Measurements from ENCODE around the gene TERB1. TPM values are rescaled to one million over a fixed set of nuclear protein-coding genes. Genes with fewer than 3 reads are reported as not detected.

Gene TERB1
- total RNA-seq, 1 donor: 0.42 TPM

GRCh38 chr16:66741950-66742808 is 59.2 kb downstream of the TERB1 start:
- H3K9me3 ChIP-seq (ENCODE audit: low read depth, low read length): no peaks in the 10 kb centered on the region
- H3K4me1 ChIP-seq (ENCODE audit: insufficient read depth, low read length): peaks cover 70% of the 10 kb centered on the region
- H3K4me3 ChIP-seq (ENCODE audit: low read length): no peak overlapping the region
- no peaks in the 10 kb centered on the region for H3K27me3 ChIP-seq (ENCODE audit: insufficient read depth, low read length)

GRCh38 chr16:66741169-66741900 is 60.0 kb downstream of the TERB1 start:
- Histone ChIP-seq H3K4me1 (ENCODE audit: insufficient read depth, low read length) (peaks cover 62% of the 10 kb centered on the region), H3K27me3 (ENCODE audit: insufficient read depth, low read length) (no peaks in the 10 kb centered on the region), H3K9me3 (ENCODE audit: low read depth, low read length) (no peaks in the 10 kb centered on the region), H3K4me3 (ENCODE audit: low read length) (no peak overlapping the region)

- Histone ChIP-seq H3K9me3 (ENCODE audit: low read depth, low read length) (no peaks in the 10 kb centered on the region), H3K4me3 (ENCODE audit: low read length) (no peak overlapping the region), H3K27me3 (ENCODE audit: insufficient read depth, low read length) (no peaks in the 10 kb centered on the region), H3K4me1 (ENCODE audit: insufficient read depth, low read length) (peaks cover 54% of the 10 kb centered on the region)
Measured at GRCh38 chr16:66740533-66740932, 60.9 kb downstream of the TERB1 start.

- H3K9me3 ChIP-seq (ENCODE audit: low read depth, low read length): no peaks in the 10 kb centered on the region
- no peak overlapping the region for H3K4me3 ChIP-seq (ENCODE audit: low read length)
- H3K27me3 ChIP-seq (ENCODE audit: insufficient read depth, low read length): no peaks in the 10 kb centered on the region
- H3K4me1 ChIP-seq (ENCODE audit: insufficient read depth, low read length): peaks cover 48% of the 10 kb centered on the region
Measured at GRCh38 chr16:66740010-66740409, 61.4 kb downstream of the TERB1 start.

- Histone ChIP-seq H3K4me1 (ENCODE audit: insufficient read depth, low read length) (peaks cover 21% of the 10 kb centered on the region), H3K4me3 (ENCODE audit: low read length) (no peak overlapping the region), H3K9me3 (ENCODE audit: low read depth, low read length) (no peaks in the 10 kb centered on the region), H3K27me3 (ENCODE audit: insufficient read depth, low read length) (no peaks in the 10 kb centered on the region)
Measured at GRCh38 chr16:66735891-66736290, 65.5 kb downstream of the TERB1 start.

GRCh38 chr16:66731101-66731500 is 70.3 kb downstream of the TERB1 start:
- Histone ChIP-seq H3K27me3 (ENCODE audit: insufficient read depth, low read length) (no peaks in the 10 kb centered on the region), H3K4me1 (ENCODE audit: insufficient read depth, low read length) (peaks cover 10% of the 10 kb centered on the region), H3K9me3 (ENCODE audit: low read depth, low read length) (no peaks in the 10 kb centered on the region), H3K4me3 (ENCODE audit: low read length) (no peak overlapping the region)

GRCh38 chr16:66728804-66729203 is 72.6 kb downstream of the TERB1 start:
- H3K9me3 ChIP-seq (ENCODE audit: low read depth, low read length): no peaks in the 10 kb centered on the region
- no peak overlapping the region for H3K4me3 ChIP-seq (ENCODE audit: low read length)
- H3K4me1 ChIP-seq (ENCODE audit: insufficient read depth, low read length): peaks cover 10% of the 10 kb centered on the region
- H3K27me3 ChIP-seq (ENCODE audit: insufficient read depth, low read length): no peaks in the 10 kb centered on the region

GRCh38 chr16:66728117-66728787 is 73.1 kb downstream of the TERB1 start:
- Histone ChIP-seq H3K4me1 (ENCODE audit: insufficient read depth, low read length) (peaks cover 10% of the 10 kb centered on the region), H3K4me3 (ENCODE audit: low read length) (no peak overlapping the region), H3K9me3 (ENCODE audit: low read depth, low read length) (no peaks in the 10 kb centered on the region), H3K27me3 (ENCODE audit: insufficient read depth, low read length) (no peaks in the 10 kb centered on the region)

GRCh38 chr16:66720766-66721165 is 80.6 kb downstream of the TERB1 start:
- Histone ChIP-seq H3K9me3 (ENCODE audit: low read depth, low read length) (no peaks in the 10 kb centered on the region), H3K4me1 (ENCODE audit: insufficient read depth, low read length) (no peaks in the 10 kb centered on the region), H3K4me3 (ENCODE audit: low read length) (no peak overlapping the region), H3K27me3 (ENCODE audit: insufficient read depth, low read length) (no peaks in the 10 kb centered on the region)

GRCh38 chr16:66719246-66719645 is 82.1 kb downstream of the TERB1 start:
- no peaks in the 10 kb centered on the region for H3K27me3 ChIP-seq (ENCODE audit: insufficient read depth, low read length)
- H3K9me3 ChIP-seq (ENCODE audit: low read depth, low read length): no peaks in the 10 kb centered on the region
- H3K4me1 ChIP-seq (ENCODE audit: insufficient read depth, low read length): no peaks in the 10 kb centered on the region
- H3K4me3 ChIP-seq (ENCODE audit: low read length): no peak overlapping the region

GRCh38 chr16:66717776-66718175 is 83.6 kb downstream of the TERB1 start:
- no peak overlapping the region for H3K4me3 ChIP-seq (ENCODE audit: low read length)
- H3K27me3 ChIP-seq (ENCODE audit: insufficient read depth, low read length): no peaks in the 10 kb centered on the region
- no peaks in the 10 kb centered on the region for H3K9me3 ChIP-seq (ENCODE audit: low read depth, low read length)
- H3K4me1 ChIP-seq (ENCODE audit: insufficient read depth, low read length): no peaks in the 10 kb centered on the region

GRCh38 chr16:66717112-66717675 is 84.2 kb downstream of the TERB1 start:
- no peaks in the 10 kb centered on the region for H3K9me3 ChIP-seq (ENCODE audit: low read depth, low read length)
- no peaks in the 10 kb centered on the region for H3K4me1 ChIP-seq (ENCODE audit: insufficient read depth, low read length)
- no peak overlapping the region for H3K4me3 ChIP-seq (ENCODE audit: low read length)
- no peaks in the 10 kb centered on the region for H3K27me3 ChIP-seq (ENCODE audit: insufficient read depth, low read length)

GRCh38 chr16:66714654-66715307 is 86.6 kb downstream of the TERB1 start:
- no peaks in the 10 kb centered on the region for H3K27me3 ChIP-seq (ENCODE audit: insufficient read depth, low read length)
- H3K4me1 ChIP-seq (ENCODE audit: insufficient read depth, low read length): no peaks in the 10 kb centered on the region
- no peaks in the 10 kb centered on the region for H3K9me3 ChIP-seq (ENCODE audit: low read depth, low read length)
- no peak overlapping the region for H3K4me3 ChIP-seq (ENCODE audit: low read length)

GRCh38 chr16:66714062-66714461 is 87.3 kb downstream of the TERB1 start:
- H3K4me3 ChIP-seq (ENCODE audit: low read length): no peak overlapping the region
- H3K27me3 ChIP-seq (ENCODE audit: insufficient read depth, low read length): no peaks in the 10 kb centered on the region
- no peaks in the 10 kb centered on the region for H3K9me3 ChIP-seq (ENCODE audit: low read depth, low read length)
- no peaks in the 10 kb centered on the region for H3K4me1 ChIP-seq (ENCODE audit: insufficient read depth, low read length)
